ENCODE data around the gene LRSAM1.

Gene LRSAM1

GRCh38 chr9:127497656-127498290 lies 46.5 kb downstream of the LRSAM1 start:
- DNase-seq: no peak

GRCh38 chr9:127498298-127498697 lies 47.0 kb downstream of the LRSAM1 start:
- DNase-seq: no peak

GRCh38 chr9:127500399-127500798 lies 49.1 kb downstream of the LRSAM1 start:
- no peak for DNase-seq

- no peak for DNase-seq
These were observed 49.6 kb downstream of the LRSAM1 start for GRCh38 chr9:127500862-127501261.

GRCh38 chr9:127501821-127502343 lies 50.6 kb downstream of the LRSAM1 start:
- DNase-seq: no peak

- no peak for DNase-seq
These were observed 51.5 kb downstream of the LRSAM1 start for GRCh38 chr9:127502706-127503378.

- DNase-seq: no peak
These were observed 52.1 kb downstream of the LRSAM1 start for GRCh38 chr9:127503379-127503921.

GRCh38 chr9:127503947-127504886 lies 52.9 kb downstream of the LRSAM1 start:
- DNase-seq: peak; percentile 47

GRCh38 chr9:127504887-127505251 lies 53.6 kb downstream of the LRSAM1 start:
- no peak for DNase-seq

- no peak for DNase-seq
These were observed 54.2 kb downstream of the LRSAM1 start for GRCh38 chr9:127505396-127506116.

GRCh38 chr9:127506117-127506813 lies 55.0 kb downstream of the LRSAM1 start:
- no peak for DNase-seq

- no peak for DNase-seq
These were observed 55.8 kb downstream of the LRSAM1 start for GRCh38 chr9:127506814-127507750.

- DNase-seq: no peak
These were observed 56.7 kb downstream of the LRSAM1 start for GRCh38 chr9:127507751-127508648.

- no peak for DNase-seq
These were observed 57.6 kb downstream of the LRSAM1 start for GRCh38 chr9:127508901-127509260.

- no peak for DNase-seq
These were observed 58.1 kb downstream of the LRSAM1 start for GRCh38 chr9:127509261-127509954.

GRCh38 chr9:127509955-127510299 lies 58.6 kb downstream of the LRSAM1 start:
- no peak for DNase-seq

GRCh38 chr9:127514468-127514867 lies 63.2 kb downstream of the LRSAM1 start:
- DNase-seq: no peak

GRCh38 chr9:127516835-127517607 lies 65.7 kb downstream of the LRSAM1 start:
- DNase-seq: no peak
